CD4-positive, alpha-beta T cell treated with Interleukin-2 at 100 ng/mL for 4 hours (primary cell): ENCODE data around the gene PTBP1.
"Not testable (repeated sequence)": the region's sequence is repeated elsewhere in the genome, so short reads cannot be mapped to it uniquely, and the experiment has no call there.

Experiments
- DNase-seq: peaks from one replicate; pipeline ENCODE4 v3.0.0-alpha.2; 2020; ENCODE audit warnings: low spot score

Gene PTBP1

GRCh38 chr19:810883-811489, 13.7 kb downstream of the PTBP1 start:
- DNase-seq = no peak

DNA sequence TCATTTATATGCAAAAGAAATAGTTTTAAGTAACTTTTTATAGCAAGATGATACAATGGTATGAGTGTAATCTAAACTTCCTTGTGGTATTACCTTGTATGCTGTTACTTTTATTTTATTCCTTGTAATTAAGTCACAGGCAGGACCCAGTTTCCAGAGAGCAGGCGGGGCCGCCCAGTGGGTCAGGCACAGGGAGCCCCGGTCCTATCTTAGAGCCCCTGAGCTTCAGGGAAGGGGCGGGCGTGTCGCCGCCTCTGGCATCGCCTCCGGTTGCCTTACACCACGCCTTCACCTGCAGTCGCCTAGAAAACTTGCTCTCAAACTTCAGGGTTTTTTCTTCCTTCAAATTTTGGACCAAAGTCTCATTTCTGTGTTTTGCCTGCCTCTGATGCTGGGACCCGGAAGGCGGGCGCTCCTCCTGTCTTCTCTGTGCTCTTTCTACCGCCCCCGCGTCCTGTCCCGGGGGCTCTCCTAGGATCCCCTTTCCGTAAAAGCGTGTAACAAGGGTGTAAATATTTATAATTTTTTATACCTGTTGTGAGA, 14.3 kb downstream of the PTBP1 start:
- DNase-seq = no peak

- DNase-seq = no peak
Observed at GRCh38 chr19:812049-812746, 14.9 kb downstream of the PTBP1 start.

GRCh38 chr19:812747-813218, 15.5 kb downstream of the PTBP1 start:
- no peak for DNase-seq

- no peak for DNase-seq
Observed at GRCh38 chr19:813219-814151, 16.2 kb downstream of the PTBP1 start.

DNA sequence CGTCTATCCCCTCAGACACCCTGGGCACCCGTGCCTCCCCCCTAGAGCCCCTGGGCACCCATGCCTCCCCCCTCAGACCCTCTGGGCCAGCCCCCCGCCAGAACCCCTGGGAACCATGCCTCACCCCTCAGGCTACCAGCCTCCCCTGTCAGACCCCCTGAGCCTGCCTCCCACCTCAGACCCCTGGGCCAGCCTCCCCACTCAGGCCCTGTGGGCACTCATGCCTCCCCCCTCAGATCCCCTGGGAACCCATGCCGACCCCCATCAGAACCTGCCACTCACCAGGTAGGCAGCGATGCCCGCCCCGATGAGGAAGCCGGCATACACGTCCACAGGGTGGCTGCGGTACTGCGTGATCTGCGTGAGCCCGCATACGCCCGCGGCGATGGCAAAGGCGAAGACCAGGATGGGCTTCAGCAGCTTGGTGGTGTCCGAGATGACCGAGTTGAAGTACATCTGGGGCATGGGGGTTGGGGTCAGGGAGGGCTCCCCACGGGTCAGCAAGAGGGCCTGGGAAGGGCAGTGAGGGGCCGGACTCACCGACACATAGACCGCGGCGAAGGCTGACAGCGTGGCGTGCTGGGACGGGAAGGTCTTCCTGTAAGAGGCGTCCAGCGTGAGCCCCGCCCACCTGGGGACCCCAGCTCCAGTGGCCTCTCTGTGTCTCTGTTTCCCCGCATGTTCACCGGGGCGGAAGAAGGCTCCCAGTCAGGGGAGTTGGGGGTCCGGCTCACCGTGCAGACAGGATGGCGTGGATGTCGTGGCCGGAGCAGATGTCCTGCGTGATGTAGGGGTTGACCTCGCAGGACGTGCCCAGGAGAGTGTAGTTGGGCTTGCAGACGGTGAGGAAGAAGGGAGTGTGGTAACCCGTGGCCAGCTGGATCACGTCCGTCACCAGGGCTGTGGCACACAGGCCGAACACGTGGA, 17.2 kb downstream of the PTBP1 start:
- no peak for DNase-seq

DNA sequence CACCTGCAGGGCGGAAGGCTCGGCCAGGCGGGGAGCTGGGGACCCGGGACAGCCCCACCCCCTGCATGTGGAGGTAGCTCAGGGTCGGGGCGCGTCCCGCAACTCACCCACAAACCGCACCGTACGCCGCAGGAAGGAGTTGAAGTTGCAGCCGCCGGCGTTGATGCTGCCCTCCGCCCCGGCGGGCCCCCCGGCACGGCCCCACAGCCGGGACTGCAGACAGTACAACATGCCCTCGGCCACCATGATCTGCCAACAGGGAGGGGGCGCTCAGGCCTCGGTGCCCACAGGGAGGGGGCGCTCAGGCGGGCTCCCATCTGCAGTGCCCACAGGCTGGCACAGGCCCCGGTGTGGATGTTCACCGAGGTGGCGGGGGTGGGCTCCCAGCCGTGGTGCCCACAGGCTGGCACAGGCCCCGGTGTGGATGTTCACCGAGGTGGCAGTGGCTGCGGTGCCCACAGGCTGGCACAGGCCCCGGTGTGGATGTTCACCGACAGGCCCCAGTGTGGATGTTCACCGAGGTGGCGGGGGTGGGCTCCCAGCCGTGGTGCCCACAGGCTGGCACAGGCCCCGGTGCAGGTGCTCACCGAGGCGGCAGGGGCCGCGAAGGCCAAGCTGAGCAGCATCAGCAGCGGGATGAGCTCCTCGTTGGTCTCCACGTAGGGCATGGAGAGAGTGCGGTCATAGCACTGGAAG, 18.0 kb downstream of the PTBP1 start:
- DNase-seq = no peak

DNA sequence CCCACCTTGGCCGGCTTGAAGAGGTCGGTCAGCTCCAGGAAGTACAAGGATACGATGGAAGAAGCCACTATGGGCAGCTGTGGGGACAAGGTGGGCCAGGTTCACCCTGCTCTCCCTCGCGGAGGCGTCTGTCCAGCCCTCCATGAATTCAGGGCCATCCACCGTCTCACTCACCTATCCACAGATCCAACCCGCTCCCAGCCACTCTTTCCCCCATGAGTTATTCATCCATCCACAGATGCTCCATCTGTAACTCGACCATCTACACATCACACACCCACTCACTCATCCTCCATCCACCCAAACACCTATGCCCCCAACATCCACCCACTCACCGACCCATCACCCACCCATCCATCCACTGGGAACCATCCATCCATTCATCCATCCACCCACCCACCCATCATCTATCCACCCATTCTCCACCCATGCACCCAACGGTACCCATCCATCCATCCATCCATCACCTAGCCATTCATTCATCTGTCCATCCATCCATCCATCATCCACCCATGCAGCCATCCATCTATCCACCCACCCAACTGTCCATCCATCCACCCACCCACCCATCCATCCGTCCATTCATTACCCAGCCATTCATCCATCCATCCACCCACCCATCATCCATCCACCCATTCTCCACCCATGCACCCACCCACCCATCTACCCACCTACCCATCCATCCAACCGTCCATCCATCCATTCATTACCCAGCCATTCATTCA, 18.7 kb downstream of the PTBP1 start:
- DNase-seq = no peak

- DNase-seq = no peak
Observed at GRCh38 chr19:816500-816857, 19.2 kb downstream of the PTBP1 start.

DNA sequence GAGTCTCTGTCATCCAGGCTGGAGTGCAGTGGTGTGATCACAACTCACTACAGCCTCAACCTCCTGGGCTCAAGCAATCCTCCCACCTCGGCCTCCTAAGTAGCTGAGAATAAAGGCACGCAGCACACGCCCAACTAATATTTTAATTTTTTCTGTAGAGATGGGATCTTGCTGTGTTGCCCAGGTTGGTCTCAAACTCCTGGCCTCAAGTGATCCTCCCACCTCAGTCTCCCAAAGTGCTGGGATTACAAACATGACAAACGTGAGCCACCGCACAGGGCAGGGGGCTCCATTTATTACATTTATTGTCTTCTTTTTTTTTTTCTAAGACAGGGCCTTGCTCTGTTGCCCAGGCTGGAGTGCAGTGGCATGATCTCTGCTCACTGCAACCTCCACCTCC, 23.0 kb downstream of the PTBP1 start:
- DNase-seq = not testable (repeated sequence)

- DNase-seq = no peak
Observed at GRCh38 chr19:821231-821824, 24.1 kb downstream of the PTBP1 start.

GRCh38 chr19:821825-822503, 24.7 kb downstream of the PTBP1 start, which contains the start of gene PLPPR3:
PLPPR3 (minus strand) TSS chr19:821955; CDS start chr19:821559, 396 bp downstream.
- DNase-seq = no peak

GRCh38 chr19:823565-824121, 26.4 kb downstream of the PTBP1 start:
- no peak for DNase-seq

GRCh38 chr19:824885-825284, 27.6 kb downstream of the PTBP1 start:
- DNase-seq = no peak

- DNase-seq = no peak
Observed at GRCh38 chr19:825897-826644, 28.8 kb downstream of the PTBP1 start.

- DNase-seq = no peak
Observed at GRCh38 chr19:827314-827709, 30.1 kb downstream of the PTBP1 start.

GRCh38 chr19:827710-828321, 30.6 kb downstream of the PTBP1 start, which contains the start of gene AZU1:
AZU1 (plus strand) TSS chr19:827837; CDS start chr19:827847, 10 bp downstream.
- no peak for DNase-seq
